HG03565 (cell line): ENCODE measurements around the gene SH3TC1.

Experiments used
- ATAC-seq: cut with Tn5 transposase; IDR thresholded peaks from one replicate; pipeline ENCODE4 v1.9.1; 2021; ENCODE audit warnings: mild to moderate bottlenecking, moderate library complexity; ENCODE audit not compliant: unreplicated experiment

Gene SH3TC1

DNA sequence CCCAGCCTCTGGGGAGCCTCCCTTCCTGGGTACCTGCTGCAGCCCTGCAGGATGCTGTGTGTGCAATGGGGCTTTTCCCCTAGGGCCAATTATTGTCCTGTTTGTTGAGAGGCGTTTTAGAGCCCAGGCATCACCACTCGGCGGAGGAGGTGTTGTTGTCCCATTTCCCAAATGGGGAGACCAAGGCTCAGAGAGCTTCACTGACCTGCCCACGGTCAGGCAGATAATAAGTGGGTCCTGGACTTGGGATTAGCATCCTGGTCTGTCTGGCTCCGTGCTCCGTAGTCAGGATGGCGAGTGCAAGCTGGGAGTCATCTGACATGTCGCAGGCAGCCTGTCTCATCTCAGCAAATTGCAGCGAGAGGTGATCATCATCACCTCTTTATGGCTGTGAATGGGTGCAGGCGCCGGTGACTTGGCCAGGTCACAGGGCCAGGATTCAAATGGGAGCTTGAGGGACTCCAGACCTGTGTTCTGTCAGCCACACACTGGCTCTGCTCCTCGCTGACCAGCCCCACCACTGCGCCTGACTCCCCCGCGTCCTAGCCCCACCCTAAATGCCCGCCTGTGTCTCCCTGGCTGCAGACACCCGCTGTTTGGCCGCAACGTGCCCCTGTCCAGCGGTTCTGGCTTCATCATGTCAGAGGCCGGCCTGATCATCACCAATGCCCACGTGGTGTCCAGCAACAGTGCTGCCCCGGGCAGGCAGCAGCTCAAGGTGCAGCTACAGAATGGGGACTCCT is 87.1 kb downstream of the SH3TC1 start:
- ATAC-seq, result no peak

GRCh38 chr4:8286719-8287342 is 87.7 kb downstream of the SH3TC1 start:
- ATAC-seq, result no peak

GRCh38 chr4:8287343-8288280 is 88.5 kb downstream of the SH3TC1 start:
- ATAC-seq, result no peak

DNA sequence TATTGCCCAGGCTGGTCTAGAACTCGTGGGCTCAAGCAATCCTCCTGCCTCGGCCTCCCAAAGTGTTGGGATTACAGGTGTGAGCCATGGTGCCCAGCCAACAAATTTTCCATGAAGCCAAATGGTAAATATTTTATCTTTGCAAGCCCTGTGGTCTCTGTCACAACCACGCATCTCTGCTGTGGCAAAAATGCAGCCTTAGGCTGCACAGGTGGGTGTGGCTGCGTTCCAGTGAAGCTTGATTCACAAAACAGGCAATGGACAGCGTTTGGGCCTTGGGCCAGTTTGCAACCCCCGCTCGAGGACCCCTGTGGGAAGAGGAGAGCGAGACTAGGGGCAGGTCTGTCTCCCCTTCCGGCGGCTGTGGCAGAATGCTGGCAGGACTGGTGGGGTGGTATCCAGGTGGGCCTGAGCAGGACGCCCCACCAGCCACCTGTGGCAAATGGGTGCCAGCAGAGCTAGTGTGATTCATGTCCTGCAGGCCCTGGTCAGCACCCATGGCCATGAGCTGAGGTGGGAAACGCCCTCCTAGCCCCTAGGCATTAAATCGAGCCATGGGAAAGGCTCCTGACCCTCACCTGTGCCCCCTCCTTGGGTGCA is 90.2 kb downstream of the SH3TC1 start:
- no peak for ATAC-seq

DNA sequence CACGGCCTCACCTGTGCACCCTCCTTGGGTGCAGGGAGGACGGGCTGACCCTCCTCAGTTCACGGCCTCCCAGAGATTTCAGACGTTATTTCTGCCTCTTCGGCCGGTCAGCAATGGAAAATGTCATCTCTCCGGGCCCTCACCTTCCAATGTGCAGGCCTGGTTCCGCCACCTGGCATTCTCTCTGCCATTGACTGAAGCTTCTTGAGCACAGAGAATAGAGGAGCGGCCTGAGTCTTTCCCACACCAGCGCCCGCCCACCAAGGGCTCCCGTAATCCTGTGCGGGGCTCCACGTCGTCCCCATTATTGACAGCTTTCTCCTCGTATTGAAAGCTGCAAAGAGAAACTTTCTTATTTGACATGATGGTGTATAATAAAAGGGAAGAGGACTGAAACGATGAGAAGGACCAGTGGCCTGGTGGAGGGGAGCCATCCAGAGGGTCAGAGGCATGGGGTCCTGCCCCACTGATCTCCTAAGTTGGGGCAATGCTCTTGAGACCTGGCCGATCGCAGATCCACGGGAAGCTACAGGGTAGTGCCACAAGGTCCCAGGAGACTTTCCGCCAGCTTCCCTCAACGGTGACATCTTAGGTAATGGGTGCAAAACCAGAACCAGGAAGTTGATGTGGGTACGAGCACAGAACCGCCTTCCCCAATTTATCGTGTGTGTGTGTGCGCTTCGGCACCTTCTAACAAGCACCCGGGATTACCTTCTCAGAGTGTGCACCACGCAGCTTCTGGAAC is 91.0 kb downstream of the SH3TC1 start:
- ATAC-seq, result no peak

DNA sequence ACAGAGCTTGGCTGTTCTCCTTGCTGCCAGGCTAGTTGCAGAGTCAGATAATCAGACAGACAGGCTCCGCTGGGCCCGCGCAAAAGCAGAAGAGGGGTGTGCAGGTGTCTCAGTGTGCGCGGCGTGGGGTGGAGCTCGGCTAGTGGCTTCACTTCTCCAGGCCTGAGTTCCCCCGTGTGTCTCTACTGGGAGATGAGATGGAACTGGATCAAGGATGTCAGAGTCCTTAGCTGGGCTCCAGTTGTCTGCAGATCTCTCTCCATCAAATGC is 91.5 kb downstream of the SH3TC1 start:
- no peak for ATAC-seq
